ENCODE results near the gene NEGR1.

Gene NEGR1

DNA sequence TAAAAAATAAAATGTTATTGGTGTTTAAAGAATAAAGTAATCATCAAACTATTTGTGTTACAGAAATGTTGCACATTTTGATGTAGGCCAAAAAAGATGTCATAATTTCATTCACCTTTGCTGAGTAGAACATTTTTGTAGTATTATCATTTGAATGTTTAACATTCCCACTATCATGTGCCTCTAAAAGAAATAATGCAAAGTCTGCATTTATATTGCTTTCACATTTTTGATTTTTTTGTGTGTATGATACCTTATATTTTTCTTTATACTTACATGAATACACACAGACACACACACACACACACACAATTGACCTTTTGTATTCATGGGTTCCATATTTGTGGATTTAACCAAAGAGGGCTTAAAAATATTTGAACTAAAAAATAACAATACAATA, 657.3 kb downstream of the NEGR1 start:
- no peak for DNase-seq (ENCODE audit: low read depth)
- H3K4me3 ChIP-seq (ENCODE audit: low read depth, low read length): no peak overlapping the region
- TF ChIP-seq MYC (IDR thresholded peaks at IDR 0.05; ENCODE audit: low read depth, low read length) (no peak), POLR2A (IDR thresholded peaks at IDR 0.05; ENCODE audit: extremely low read depth, insufficient read length) (no peak)
- TF ChIP-seq, protein P1, sequence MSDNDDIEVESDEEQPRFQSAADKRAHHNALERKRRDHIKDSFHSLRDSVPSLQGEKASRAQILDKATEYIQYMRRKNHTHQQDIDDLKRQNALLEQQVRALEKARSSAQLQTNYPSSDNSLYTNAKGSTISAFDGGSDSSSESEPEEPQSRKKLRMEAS (IDR thresholded peaks at IDR 0.05; ENCODE audit: low read depth, low read length): no peak
- TF ChIP-seq, protein P2, sequence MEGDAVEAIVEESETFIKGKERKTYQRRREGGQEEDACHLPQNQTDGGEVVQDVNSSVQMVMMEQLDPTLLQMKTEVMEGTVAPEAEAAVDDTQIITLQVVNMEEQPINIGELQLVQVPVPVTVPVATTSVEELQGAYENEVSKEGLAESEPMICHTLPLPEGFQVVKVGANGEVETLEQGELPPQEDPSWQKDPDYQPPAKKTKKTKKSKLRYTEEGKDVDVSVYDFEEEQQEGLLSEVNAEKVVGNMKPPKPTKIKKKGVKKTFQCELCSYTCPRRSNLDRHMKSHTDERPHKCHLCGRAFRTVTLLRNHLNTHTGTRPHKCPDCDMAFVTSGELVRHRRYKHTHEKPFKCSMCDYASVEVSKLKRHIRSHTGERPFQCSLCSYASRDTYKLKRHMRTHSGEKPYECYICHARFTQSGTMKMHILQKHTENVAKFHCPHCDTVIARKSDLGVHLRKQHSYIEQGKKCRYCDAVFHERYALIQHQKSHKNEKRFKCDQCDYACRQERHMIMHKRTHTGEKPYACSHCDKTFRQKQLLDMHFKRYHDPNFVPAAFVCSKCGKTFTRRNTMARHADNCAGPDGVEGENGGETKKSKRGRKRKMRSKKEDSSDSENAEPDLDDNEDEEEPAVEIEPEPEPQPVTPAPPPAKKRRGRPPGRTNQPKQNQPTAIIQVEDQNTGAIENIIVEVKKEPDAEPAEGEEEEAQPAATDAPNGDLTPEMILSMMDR (IDR thresholded peaks at IDR 0.05; ENCODE audit: low read depth, low read length): no peak

DNA sequence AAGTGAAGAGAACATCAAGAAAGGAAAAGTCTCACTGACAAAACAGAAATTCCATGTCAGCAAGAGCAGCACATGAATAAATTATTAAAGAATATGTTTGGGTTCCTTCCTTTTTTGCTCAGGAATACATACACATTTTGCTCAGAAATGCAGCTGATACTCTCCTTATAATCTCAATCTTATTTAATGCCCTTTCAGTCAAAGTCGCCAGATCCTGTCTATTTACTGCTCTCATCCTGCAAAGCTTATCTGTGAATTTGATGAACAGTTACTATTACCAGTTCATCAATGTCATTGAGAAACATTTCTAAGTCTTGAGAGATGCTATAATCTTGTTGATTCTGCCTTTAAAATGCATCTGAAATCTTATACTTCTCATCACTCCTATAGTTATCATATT, 658.5 kb downstream of the NEGR1 start:
- H3K4me3 ChIP-seq (ENCODE audit: low read depth, low read length): no peak overlapping the region
- DNase-seq (ENCODE audit: low read depth): no peak
- TF ChIP-seq POLR2A (IDR thresholded peaks at IDR 0.05; ENCODE audit: extremely low read depth, insufficient read length): no peak
- TF ChIP-seq, protein P1 (IDR thresholded peaks at IDR 0.05; ENCODE audit: low read depth, low read length): no peak
- no peak for TF ChIP-seq MYC (IDR thresholded peaks at IDR 0.05; ENCODE audit: low read depth, low read length)
- TF ChIP-seq, protein P2 (IDR thresholded peaks at IDR 0.05; ENCODE audit: low read depth, low read length): no peak

DNA sequence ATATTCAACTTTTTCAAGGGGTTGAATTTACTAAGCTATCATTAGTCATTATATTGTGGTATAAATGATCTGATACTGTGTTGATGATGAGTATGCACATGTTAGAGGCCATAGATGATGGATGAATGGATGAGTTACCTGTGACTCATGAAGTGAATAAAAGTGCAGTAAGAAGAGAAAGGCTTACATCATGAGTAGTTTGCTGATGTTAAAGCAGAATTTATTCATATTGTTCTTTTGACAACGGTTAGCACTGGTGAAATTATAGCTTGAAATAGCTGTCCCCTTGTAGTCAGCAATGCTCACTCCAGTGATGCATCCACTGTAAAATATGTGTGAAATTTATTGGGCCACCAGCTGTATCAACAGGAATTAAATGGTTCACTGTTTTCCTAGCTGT, 660.6 kb downstream of the NEGR1 start:
- TF ChIP-seq, protein P2 (IDR thresholded peaks at IDR 0.05; ENCODE audit: low read depth, low read length): no peak
- TF ChIP-seq MYC (IDR thresholded peaks at IDR 0.05; ENCODE audit: low read depth, low read length) (no peak), POLR2A (IDR thresholded peaks at IDR 0.05; ENCODE audit: extremely low read depth, insufficient read length) (no peak)
- TF ChIP-seq, protein P1 (IDR thresholded peaks at IDR 0.05; ENCODE audit: low read depth, low read length): no peak
- H3K4me3 ChIP-seq (ENCODE audit: low read depth, low read length): no peak overlapping the region
- DNase-seq (ENCODE audit: low read depth): no peak

DNA sequence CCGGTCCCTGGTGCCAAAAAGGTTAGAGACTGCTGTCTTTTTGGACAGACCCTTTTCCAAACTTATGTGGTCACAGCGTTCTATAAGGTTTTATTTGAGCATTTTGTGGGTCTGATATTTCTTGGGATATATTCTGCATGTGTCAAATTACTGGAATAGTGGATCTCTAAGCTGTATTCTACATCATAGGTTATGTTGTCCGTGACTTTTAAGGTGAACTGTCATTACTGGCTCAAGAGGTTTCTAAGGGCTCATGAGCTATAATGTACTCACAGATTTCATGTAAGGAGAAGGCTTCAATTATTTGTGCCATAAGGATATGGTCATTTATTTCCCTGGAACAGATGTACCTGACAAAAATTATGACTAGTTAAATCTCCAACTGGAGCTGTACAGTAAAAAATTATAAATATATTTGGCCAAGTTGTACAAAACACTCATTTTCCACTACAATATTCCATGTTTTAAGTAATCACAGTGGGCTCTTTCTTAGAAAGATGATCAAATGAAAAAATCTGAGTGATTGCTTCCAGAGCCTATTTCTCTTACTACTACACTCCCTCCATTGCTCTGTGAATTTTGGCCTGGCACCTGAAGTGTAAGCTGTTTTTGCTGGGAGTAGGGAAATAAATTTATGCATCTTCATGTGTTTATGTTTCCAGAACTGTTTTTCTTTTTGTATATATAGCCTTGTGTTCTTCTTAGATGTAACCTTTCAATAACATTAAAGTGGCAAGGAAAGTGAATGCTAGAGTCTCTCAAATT, 663.4 kb downstream of the NEGR1 start:
- no peak overlapping the region for H3K4me3 ChIP-seq (ENCODE audit: low read depth, low read length)
- TF ChIP-seq, protein P1 (IDR thresholded peaks at IDR 0.05; ENCODE audit: low read depth, low read length): no peak
- TF ChIP-seq MYC (IDR thresholded peaks at IDR 0.05; ENCODE audit: low read depth, low read length): no peak
- no peak for TF ChIP-seq POLR2A (IDR thresholded peaks at IDR 0.05; ENCODE audit: extremely low read depth, insufficient read length)
- TF ChIP-seq, protein P2 (IDR thresholded peaks at IDR 0.05; ENCODE audit: low read depth, low read length): no peak
- no peak for DNase-seq (ENCODE audit: low read depth)

DNA sequence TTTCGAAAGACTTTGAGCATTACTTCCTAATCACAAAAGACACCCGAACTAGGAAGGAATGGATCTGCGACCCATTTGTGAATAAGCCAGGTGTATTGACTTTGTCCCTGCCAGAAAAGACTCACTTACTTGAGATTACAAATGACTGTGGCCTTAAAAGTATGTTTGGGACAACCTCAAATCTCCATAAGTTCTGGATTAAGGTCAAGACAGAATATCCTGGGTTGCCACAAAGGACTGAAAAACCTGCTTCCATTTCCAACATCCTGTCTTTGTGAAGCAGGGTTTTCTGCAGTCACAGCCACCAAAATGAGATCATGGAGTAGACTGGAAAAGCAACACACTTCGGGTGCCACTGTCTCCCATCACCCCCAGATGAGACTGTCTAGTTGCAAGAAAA, 664.1 kb downstream of the NEGR1 start:
- DNase-seq (ENCODE audit: low read depth): no peak
- no peak for TF ChIP-seq MYC (IDR thresholded peaks at IDR 0.05; ENCODE audit: low read depth, low read length)
- TF ChIP-seq, protein P1 (IDR thresholded peaks at IDR 0.05; ENCODE audit: low read depth, low read length): no peak
- no peak for TF ChIP-seq POLR2A (IDR thresholded peaks at IDR 0.05; ENCODE audit: extremely low read depth, insufficient read length)
- TF ChIP-seq, protein P2 (IDR thresholded peaks at IDR 0.05; ENCODE audit: low read depth, low read length): no peak
- no peak overlapping the region for H3K4me3 ChIP-seq (ENCODE audit: low read depth, low read length)

Data from NB4 (cell line).